ENCODE results near the gene DOCK4. TPM values are rescaled to one million over a fixed set of nuclear protein-coding genes. Genes with fewer than 3 reads are reported as not detected.

Gene DOCK4
- polyA plus RNA-seq, 4 donors: 16.9 to 29.9 (median 21.1) TPM

DNA sequence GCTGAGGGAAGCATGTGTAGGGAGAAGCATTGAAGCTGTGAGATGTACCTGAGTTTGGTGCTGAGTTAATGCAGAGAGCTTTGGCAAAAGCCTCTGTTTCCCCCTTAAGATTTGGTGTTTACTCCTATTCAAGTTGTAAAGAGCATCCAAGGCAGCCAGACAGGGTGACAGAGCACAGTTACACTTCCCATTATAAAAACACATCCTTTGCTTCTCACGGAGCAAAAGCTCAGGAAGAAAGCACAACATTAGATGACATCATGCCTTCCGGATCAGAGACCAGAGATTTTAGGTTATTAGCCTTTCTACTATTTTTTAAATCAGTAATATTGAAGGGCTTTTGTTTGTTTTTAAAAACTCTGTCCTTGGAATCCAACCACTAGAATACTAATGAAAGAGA is 182.9 kb downstream of the DOCK4 start:
- DNase-seq (ENCODE audit: low read depth in 4 of 4, low spot score in 2 of 4): no peak

DNA sequence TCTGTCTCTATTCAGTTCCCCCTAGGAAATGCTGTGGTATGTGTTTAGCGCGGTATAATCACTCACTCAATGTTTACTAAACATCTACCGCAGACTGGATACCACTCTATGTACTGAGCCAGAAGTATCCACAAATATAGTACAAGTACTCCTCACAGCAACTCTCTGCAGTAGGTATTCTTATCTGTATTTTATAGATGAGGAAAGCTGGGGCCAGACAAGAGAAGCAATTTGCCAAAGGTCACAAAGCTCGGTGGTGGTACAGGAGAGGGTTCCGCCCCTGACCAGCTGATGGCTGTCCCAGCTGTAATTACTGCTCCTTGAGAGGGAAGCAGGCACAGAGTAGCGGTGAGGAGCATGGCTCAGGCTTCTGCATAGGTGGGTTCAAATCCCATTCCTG is 184.1 kb downstream of the DOCK4 start:
- no peak for DNase-seq (ENCODE audit: low read depth in 4 of 4, low spot score in 2 of 4)

DNA sequence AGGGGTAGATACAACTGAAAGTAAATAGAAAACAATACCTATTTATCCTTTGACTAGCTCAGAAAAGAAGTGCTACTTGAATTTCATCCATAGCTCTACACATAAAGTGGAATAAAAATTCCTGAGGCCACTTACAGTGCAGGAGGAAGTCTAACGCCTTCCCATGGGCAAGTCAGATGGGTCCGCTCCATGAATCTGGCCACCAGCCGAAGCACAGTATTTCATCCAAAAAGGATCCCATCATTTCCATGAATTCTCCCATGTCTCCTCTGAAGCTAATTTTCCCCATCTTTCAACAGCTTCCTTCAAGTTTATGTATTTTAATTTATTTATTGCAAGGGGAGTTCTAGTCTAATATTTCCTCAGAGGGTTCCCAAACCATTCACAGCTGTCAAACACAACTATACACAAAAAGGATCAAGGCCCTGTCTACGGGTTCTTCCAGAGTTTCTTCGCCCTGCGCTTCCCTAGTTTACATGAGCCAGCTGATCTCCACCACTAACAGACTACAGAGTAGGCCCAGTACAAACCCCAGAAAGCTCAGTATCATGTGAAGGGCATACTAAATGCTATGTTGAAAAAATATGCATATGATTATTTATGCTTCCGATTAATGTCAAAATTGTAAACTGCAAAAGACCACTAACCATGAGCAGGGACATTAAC is 184.7 kb downstream of the DOCK4 start:
- DNase-seq (ENCODE audit: low read depth in 4 of 4, low spot score in 2 of 4): no peak

DNA sequence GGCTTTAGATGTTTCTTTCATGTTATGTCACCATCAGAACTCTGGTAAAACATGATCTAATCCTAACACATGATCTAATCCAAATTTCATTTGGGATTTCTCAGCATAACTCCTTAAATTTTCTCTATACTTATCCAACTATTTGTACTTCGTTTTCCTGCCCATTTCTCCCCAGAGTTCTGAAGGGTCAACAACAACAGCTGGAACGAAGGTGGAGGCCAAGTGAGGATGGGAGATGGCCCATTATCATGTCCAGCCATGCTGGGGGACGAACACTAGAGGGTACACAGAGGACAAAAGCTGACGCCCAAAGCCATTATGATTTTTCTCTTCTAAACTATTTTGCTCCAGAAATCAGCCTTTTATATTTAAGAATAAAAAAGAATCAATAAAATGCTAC is 185.4 kb downstream of the DOCK4 start:
- no peak for DNase-seq (ENCODE audit: low read depth in 4 of 4, low spot score in 2 of 4)

DNA sequence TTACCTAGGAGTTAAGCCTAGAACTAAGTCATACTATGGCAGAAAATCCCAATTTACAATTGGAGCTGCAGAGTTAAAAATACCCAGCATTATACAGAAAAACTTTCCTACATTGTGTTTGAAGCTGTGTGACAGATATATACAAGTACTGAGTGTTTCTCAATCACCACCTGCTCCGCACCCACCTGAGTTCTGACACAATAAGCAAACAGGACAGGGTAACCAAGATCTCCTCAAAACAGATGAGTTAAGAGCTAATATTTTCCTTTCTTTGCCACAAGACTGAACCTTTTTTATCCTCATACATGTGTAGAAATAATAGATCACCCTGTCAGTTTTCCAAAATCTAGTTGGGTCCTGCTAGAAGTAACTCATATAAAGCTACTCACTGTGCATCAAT is 186.3 kb downstream of the DOCK4 start:
- DNase-seq (ENCODE audit: low read depth in 4 of 4, low spot score in 2 of 4): no peak

DNA sequence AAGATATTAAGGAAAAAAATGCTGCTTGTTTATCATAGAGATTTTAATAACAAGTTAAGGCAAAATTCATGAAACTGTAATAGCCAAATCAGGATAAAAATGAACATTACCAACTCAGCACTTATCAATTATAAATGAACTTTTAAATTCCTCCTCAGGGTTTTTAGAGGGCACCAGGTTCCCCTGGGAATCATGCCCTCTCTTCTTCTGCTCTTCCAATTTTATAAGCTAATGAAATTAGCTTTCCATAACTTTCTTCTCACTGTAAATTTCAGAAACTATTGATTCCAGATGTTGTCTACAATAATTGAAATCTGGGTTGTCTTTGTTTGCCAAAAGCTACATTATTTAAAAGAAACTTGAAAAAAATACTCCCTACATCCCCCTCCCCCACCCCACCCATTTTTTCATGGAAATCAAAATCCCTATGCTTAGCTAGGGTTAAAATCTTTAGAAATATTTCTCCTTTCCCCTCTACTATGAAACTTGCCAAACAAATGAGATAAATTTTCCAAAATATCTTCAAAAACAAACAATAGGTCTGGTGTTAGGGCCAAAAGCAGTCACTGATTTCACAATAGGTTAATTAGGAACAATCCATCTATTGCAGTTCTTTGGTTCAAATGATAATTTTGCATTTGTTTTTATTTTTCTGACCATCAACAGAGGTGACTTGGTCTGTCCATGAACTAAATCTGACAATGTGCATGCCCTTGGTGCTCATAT is 187.7 kb downstream of the DOCK4 start:
- DNase-seq (ENCODE audit: low read depth in 4 of 4, low spot score in 2 of 4): no peak

DNA sequence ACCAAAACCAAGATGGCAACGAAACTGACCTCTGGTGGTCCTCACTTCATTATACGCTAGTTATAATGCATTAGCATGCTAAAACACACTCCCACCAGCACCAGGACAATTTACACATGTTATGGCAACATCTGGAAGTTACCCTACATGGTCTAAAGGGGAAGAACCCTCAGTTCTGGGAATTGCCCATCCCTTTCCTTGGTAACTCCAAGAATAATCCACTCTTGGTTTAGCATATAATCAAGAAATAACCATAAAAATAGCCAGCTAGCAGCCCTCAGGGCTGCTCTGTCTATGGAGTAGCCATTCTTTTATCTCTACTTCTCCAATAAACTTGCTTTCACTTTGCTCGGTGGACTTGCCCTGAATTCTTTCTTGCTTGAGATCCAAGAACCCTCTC is 191.1 kb downstream of the DOCK4 start:
- DNase-seq (ENCODE audit: low read depth in 4 of 4, low spot score in 2 of 4): no peak

DNA sequence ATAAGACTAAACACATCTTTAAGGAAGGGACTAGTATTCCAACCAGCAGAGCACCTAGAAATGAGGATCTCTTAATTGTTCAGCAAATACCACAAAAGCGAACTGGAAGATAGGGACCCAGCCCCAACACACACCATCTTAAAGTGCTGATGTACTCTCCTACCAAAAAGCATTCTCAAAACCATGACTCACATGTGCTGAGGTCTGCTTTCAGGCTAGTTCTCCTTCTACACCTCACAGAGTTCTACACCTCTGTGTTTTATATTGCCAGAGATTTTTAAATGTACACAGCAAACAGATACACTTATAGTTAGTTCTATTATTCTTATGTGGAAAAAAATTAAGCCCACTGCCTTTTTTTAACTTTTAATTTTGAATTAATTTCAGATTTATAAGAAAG is 191.9 kb downstream of the DOCK4 start:
- DNase-seq (ENCODE audit: low read depth in 4 of 4, low spot score in 2 of 4): no peak

DNA sequence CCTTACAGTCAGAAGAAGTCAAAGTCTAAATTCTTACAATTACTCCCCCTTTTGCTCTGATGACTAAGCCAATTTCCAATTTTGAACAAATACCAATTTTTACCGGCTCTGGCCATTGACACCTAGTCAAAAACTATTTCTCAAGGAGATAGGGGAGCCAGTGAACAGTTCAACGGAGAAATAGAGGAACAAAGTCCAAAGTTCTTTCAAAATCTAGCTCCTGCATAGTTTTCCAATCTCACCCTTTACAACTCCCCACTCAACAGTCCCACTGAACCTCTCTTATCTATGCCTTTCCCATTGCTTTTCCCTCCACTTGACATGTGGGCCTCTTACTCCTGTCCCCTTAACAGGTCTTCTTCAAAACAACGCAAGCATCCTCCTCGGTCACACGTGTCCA is 192.9 kb downstream of the DOCK4 start:
- DNase-seq (ENCODE audit: low read depth in 4 of 4, low spot score in 2 of 4): no peak

DNA sequence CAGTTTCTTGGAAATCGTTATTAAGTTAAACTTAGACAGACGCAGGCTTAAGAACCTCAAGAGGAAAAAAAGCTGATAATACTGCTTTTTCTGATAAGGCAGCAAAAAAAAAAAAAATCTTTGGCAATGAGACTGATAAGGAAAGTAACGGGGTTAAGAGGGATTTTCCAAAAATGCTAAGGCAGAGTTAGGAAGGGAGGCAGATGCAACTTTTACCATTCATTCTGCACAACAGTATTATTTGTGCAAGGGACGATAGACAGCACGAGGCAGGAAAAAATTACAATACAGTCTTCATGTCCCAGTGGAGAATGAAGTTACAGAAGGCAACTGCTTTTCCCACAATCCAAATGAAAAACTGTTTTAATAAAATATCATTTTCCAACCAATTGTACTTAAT is 194.0 kb downstream of the DOCK4 start:
- DNase-seq (ENCODE audit: low read depth in 4 of 4, low spot score in 2 of 4): no peak

DNA sequence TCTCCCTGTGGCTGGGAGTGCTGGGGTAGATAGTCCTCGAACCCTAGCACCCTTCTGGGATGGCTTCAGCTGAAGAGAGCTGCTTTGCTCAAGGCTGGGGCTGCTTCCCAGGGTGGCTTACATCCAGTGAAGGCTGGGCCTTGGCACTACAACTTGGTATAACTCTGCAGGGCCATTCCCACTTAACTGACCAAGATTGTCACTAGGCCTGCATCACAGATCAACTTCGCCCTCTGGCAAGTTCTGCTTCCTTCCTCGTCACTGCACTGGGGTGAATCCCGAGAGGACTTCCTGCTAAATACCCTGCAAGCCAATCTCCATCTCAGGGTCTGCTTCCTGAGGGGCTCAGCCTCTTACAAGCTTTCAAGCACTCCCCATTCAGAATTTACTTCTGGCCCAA is 195.2 kb downstream of the DOCK4 start:
- DNase-seq (ENCODE audit: low read depth in 4 of 4, low spot score in 2 of 4): no peak

DNA sequence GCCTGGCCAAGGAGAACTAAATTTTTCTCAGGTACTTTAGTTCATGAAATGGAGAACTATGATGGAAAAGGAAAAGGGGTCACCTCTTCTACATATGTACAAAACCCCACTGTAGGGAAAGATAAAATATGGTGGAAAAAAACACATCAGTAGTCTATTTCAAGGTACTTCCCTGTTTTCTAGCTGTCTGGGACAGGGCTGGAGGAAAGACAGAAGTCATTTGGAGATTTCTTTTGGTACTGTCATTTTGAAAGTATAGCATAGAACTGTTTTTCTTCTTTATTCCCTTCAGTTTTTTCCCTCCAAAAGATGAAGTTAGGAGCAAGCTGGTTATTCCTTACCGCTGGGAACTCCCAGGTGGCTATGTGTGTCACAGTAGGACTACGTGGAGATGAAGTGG is 196.1 kb downstream of the DOCK4 start:
- DNase-seq (ENCODE audit: low read depth in 4 of 4, low spot score in 2 of 4): no peak

DNA sequence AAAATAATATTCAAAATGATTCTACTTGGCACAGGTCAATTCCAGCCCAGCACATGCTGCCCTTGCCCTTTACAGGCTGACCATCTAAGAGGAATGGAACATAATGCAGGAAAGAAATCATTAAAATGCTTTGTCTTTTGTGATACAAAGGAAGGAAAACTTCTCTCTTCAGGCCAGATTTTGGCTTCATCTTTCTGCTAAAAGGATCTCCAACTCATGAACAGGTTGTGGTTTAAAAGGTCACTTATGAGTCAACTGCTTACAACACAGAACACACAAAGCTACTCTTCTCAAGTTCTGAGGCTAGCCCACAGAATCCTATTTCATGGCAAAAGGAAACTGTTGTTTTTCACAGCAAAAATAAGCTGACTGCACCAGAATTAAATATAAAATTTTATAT is 197.1 kb downstream of the DOCK4 start:
- DNase-seq (ENCODE audit: low read depth in 4 of 4, low spot score in 2 of 4): no peak

DNA sequence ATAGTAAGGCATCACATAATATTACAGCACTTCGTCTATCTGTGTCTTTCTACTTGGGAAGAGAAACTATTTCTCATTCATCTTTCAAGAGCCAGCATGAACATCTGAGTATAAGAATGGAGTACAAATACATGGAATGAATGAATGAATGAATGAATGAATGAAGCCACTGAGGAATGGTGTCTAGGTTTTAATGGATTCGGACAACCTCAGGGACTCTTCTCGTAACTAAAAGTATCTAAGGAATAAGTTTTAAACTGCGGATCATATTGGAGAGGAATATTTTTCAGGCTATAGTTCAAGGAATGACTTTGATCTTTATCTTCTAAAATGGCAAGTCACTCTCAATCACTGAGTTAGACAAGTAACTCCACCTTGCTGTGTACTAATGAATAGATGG is 199.0 kb downstream of the DOCK4 start:
- no peak for DNase-seq (ENCODE audit: low read depth in 4 of 4, low spot score in 2 of 4)

DNA sequence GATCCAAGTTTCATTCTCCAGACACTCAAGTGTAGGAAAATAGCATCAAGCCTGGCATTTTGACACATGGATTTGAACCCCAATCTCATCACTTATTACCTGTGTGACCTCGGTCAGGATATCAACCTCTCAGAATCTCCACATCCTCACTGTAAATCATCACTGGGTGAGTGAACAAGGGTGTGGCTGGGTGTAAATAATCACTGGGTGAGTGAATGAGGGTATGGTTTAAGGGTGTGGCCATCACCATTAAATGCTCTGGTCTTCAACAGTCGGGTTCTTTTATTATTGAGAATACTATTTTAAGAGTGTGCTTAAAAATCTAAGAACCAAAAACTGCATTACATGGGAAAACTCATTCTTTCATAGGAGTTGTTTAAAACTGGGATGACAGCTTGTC is 200.1 kb downstream of the DOCK4 start:
- no peak for DNase-seq (ENCODE audit: low read depth in 4 of 4, low spot score in 2 of 4)

DNA sequence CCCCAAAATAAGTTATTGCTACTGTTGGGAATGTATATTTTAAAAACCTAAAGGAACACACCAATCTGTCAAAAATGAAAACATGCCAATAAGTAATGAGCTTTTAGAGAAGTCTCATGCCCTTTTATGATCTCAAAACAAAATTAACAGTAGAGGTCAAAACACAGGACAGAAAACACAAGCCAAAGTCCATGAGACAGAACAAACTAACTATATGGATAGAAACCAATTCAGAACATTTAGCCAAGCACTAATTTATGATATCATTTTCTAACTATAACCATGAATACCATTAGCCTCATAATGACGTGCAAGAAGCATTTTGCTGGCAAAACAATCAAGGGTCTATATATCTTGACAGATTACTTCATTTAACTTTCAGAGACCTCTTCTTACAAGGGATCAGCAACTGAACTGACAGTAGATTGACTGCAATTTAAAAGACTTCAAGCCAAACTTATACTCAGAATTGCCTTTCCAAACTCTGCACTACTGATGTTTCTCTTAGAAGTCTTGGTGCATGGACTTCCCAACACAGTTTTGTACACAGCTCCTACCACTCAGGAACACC is 200.9 kb downstream of the DOCK4 start:
- no peak for DNase-seq (ENCODE audit: low read depth in 4 of 4, low spot score in 2 of 4)

DNA sequence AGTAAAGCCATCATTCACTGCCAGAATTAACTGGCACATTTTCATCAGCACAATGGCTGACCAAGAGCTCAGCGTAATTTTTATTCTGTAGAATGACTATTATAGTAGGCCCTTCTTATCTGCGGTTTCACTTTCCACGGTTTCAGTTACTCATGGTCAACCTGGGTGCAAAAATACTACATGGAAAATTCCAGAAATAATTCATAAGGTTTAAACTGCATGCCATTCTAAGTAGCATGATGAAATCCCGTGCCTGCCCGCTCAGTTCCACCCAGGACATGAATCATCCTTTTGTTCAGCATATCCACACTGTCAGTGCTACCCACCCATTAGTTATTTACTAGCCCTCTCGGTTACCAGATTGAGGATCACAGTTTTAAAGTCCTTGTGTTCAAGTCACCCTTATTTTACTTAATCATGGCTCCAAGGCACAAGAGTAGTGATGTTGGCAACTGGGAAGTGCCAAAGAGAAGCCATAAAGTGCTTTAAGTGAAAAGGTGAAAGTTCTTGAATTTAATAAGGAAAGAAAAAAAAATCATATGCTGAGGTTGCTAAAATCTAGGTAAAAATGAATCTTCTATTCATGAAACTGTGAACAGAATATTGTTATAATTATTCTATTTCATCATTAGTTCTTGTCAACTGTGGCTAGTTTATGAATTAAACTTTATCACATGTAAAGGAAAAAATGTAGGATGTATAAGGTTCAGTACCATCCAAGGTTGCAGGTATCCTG is 204.9 kb downstream of the DOCK4 start:
- DNase-seq (ENCODE audit: low read depth in 4 of 4, low spot score in 2 of 4): no peak

DNA sequence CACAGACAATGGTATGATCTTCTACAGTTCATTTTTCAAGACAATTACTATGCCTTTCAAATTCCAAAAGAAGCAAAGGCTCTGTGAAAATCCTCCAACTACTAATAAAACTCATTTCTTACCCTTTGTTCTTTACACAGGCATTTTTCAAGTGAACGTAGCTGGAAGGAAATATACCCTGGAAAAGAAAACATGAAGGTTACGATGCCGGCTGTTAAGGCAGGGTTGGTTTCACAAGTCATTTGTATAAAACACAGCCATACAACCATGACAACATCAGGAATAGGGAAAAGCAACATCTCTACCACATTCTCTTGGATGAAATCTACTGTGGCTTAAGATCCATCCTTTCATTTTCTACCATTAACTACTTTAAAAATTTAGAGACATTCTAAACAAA is 207.9 kb downstream of the DOCK4 start:
- no peak for DNase-seq (ENCODE audit: low read depth in 4 of 4, low spot score in 2 of 4)

DNA sequence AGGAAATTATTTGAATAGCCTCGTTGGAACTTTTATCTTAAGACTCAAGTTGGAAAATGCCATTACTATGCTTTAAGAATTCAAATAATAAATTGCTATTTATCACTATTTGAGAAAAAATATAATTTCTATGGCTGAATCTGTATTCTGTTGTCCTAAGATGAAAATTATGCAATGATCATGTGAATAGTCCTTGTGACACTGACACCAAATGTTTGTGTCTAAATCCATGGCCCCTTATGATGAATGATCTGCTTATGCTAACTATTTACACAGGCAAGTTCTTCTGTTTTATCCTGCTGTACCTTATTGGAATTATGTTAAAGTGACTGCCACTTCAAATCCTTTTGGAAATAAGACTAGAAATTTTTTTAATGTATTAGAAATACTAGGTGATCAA is 208.7 kb downstream of the DOCK4 start:
- no peak for DNase-seq (ENCODE audit: low read depth in 4 of 4, low spot score in 2 of 4)

DNA sequence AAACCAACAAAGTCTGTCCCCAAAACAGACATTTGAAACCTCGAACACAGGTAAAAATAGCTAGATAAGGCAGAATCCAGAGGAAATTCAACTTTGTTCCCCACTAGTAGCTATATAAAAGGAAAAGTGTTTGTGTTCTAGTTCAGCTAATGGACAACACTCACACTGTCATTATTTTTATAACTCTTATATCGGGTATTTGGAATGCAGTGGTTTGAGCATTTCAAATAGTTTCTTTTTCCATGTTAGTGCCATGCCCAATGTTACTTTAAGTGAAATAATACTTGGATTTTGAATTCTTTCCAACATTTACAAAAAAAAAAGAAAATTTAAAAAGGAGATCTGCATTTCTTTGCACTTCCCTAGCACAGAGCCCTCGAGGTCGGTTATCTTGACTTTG is 213.6 kb downstream of the DOCK4 start:
- DNase-seq (ENCODE audit: low read depth in 4 of 4, low spot score in 2 of 4): no peak

DNA sequence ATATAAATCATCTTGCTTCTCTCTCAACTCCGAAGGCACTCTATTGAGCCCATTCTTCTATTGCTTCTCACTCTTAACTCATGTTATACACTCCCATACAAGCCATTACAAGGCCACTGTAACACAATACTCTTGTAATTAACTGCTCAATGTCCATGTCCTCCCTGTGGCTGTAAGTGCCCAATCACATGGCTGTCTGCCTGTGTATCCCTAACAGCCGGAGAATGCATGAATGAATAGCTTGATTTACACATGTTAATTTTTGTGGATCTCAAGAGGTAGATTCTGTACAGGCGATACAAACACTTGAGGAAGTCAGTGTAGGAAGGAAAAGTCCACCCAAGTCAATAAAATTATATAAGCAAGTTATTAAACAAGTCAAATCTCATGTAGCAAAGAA is 215.6 kb downstream of the DOCK4 start:
- DNase-seq (ENCODE audit: low read depth in 4 of 4, low spot score in 2 of 4): peak; percentile 30 to 63 (median 50)

DNA sequence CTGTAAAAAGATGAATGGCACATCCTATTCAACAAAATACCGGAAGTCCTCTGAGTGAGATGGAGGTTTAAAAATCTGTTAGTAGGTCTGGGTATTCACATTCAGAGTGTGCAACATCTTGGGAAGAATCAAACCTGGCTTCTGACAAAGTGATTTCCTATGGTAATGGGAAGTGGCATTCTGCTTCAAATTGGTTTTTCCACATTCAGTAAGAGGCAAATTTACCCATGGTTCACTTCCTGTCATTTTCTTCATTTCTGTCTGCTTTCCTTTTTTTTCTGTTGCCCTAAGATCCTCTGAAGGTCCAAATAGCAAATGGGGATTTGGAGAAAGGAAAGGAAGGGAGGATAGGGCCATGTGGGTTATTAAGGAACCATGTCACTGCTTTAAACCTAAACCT is 218.3 kb downstream of the DOCK4 start:
- no peak for DNase-seq (ENCODE audit: low read depth in 4 of 4, low spot score in 2 of 4)
